ENCODE measurements around the gene MFAP3L.

GRCh38 chr4:169956091-169956843 lies 69.9 kb downstream of the MFAP3L start:
- TF ChIP-seq EP300 (IDR thresholded peaks at IDR 0.05) (no peak), CTCF (IDR thresholded peaks at IDR 0.05) (no peak), POLR2A (IDR thresholded peaks at IDR 0.05) (no peak), POLR2AphosphoS5 (IDR thresholded peaks at IDR 0.05) (no peak)

All from stomach (tissue), 4 donors.